Cortex of kidney (tissue), 1 donor: ENCODE results near the gene SCML1.

Experiments used
- DNase-seq: peaks from one replicate; lab custom pipeline; 2025; lab: John Stamatoyannopoulos, UW

Gene SCML1

GRCh38 chrX:17736856-17737709, at the start of gene SCML1:
Gene SCML1, plus strand, starts transcription at chrX:17737493. Its CDS starts 6,694 bp downstream, at chrX:17744187.
- DNase-seq, result peak; percentile 37

- no peak for DNase-seq
Measured at GRCh38 chrX:17687648-17688047, 49.6 kb upstream of the SCML1 start.

GRCh38 chrX:17689971-17690409, 47.3 kb upstream of the SCML1 start:
- DNase-seq, result no peak

GRCh38 chrX:17692709-17693346, 44.5 kb upstream of the SCML1 start:
- DNase-seq, result no peak

GRCh38 chrX:17697191-17697590, 40.1 kb upstream of the SCML1 start:
- DNase-seq, result no peak

- no peak for DNase-seq
Measured at GRCh38 chrX:17700976-17701375, 36.3 kb upstream of the SCML1 start.

GRCh38 chrX:17703201-17703600, 34.1 kb upstream of the SCML1 start:
- no peak for DNase-seq

- no peak for DNase-seq
Measured at GRCh38 chrX:17705211-17705610, 32.1 kb upstream of the SCML1 start.

- DNase-seq, result no peak
Measured at GRCh38 chrX:17706676-17707075, 30.6 kb upstream of the SCML1 start.

GRCh38 chrX:17707731-17708130, 29.6 kb upstream of the SCML1 start:
- no peak for DNase-seq

- no peak for DNase-seq
Measured at GRCh38 chrX:17710871-17711301, 26.4 kb upstream of the SCML1 start.

GRCh38 chrX:17713288-17713687, 24.0 kb upstream of the SCML1 start:
- no peak for DNase-seq

- DNase-seq, result no peak
Measured at GRCh38 chrX:17718649-17719165, 18.6 kb upstream of the SCML1 start.

GRCh38 chrX:17719711-17720110, 17.6 kb upstream of the SCML1 start:
- no peak for DNase-seq

- DNase-seq, result no peak
Measured at GRCh38 chrX:17721715-17722114, 15.6 kb upstream of the SCML1 start.

GRCh38 chrX:17725181-17725580, 12.1 kb upstream of the SCML1 start:
- DNase-seq, result no peak

GRCh38 chrX:17732138-17732783, 5.0 kb upstream of the SCML1 start:
- no peak for DNase-seq

- DNase-seq, result no peak
Measured at GRCh38 chrX:17735406-17735805, 1.9 kb upstream of the SCML1 start.

GRCh38 chrX:17736478-17736855, 826 bp upstream of the SCML1 start:
- DNase-seq, result no peak

- no peak for DNase-seq
Measured at GRCh38 chrX:17737710-17737985, 355 bp downstream of the SCML1 start.

GRCh38 chrX:17737986-17738713, 857 bp downstream of the SCML1 start:
- no peak for DNase-seq
